H9 (cell line): ENCODE data around the gene EVI5. TPM values are rescaled to one million over a fixed set of nuclear protein-coding genes. Genes with fewer than 3 reads are reported as not detected.

Source experiments
- DNase-seq: peaks from one replicate; pipeline ENCODE4 v3.0.0-alpha.2; 2017
- H2AFZ ChIP-seq: one replicate; pipeline ENCODE4 v1.6.1; 2013; ENCODE audit warnings: mild to moderate bottlenecking, low read length, control low read depth, moderate library complexity
- H2AK5ac ChIP-seq: 2 replicates; pipeline ENCODE4 v1.6.1; 2013; ENCODE audit warnings: low read length, control low read depth, mixed read lengths; ENCODE audit not compliant: insufficient read length
- H2BK120ac ChIP-seq: one replicate; pipeline ENCODE4 v1.6.1; 2013; ENCODE audit warnings: low read depth, mild to moderate bottlenecking, low read length, control low read depth, inconsistent platforms; ENCODE audit not compliant: poor library complexity, severe bottlenecking
- H2BK12ac ChIP-seq: 2 replicates; pipeline ENCODE4 v1.6.1; 2013; ENCODE audit warnings: low read length, control low read depth, mixed read lengths, low read depth; ENCODE audit not compliant: insufficient read length
- H2BK15ac ChIP-seq: 2 replicates; pipeline ENCODE4 v1.6.1; 2013; ENCODE audit warnings: low read depth, low read length, control low read depth
- H2BK20ac ChIP-seq: one replicate; pipeline ENCODE4 v1.6.1; 2013; ENCODE audit warnings: low read depth, mild to moderate bottlenecking, low read length, control low read depth, inconsistent platforms; ENCODE audit not compliant: poor library complexity, severe bottlenecking
- H2BK5ac ChIP-seq: 2 replicates; pipeline ENCODE4 v1.6.1; 2013; ENCODE audit warnings: low read length, control low read depth, mixed read lengths; ENCODE audit not compliant: insufficient read length
- H3K14ac ChIP-seq: 2 replicates; pipeline ENCODE4 v1.6.1; 2013; ENCODE audit warnings: low read length, control low read depth; ENCODE audit not compliant: insufficient read depth
- H3K18ac ChIP-seq: 2 replicates; pipeline ENCODE4 v1.6.1; 2013; ENCODE audit warnings: low read depth, mild to moderate bottlenecking, mixed read lengths, low read length, control low read depth; ENCODE audit not compliant: insufficient read length
- H3K23ac ChIP-seq: 2 replicates; pipeline ENCODE4 v1.6.1; 2013; ENCODE audit warnings: low read length, control low read depth, mixed read lengths, low read depth; ENCODE audit not compliant: insufficient read length
- H3K23me2 ChIP-seq: 2 replicates; pipeline ENCODE4 v1.6.1; 2013; ENCODE audit warnings: low read depth, mild to moderate bottlenecking, mixed read lengths, low read length, control low read depth; ENCODE audit not compliant: insufficient read length, poor library complexity, severe bottlenecking
- H3K27ac ChIP-seq: 2 replicates; pipeline ENCODE4 v1.5.1; 2013; ENCODE audit warnings: low read length, control low read depth, mixed read lengths, low read depth; ENCODE audit not compliant: insufficient read length
- H3K27me3 ChIP-seq: 2 replicates; pipeline ENCODE4 v1.6.1; 2013; ENCODE audit warnings: low read length, control low read depth, inconsistent platforms; ENCODE audit not compliant: insufficient read depth
- H3K4ac ChIP-seq: 2 replicates; pipeline ENCODE4 v1.6.1; 2013; ENCODE audit warnings: low read depth, mild to moderate bottlenecking, control low read depth, inconsistent platforms, low read length, moderate library complexity
- H3K4me1 ChIP-seq: 2 replicates; pipeline ENCODE4 v1.6.1; 2013; ENCODE audit warnings: low read length, control low read depth, inconsistent platforms; ENCODE audit not compliant: insufficient read depth
- H3K4me2 ChIP-seq: 2 replicates; pipeline ENCODE4 v1.6.1; 2013; ENCODE audit warnings: low read length, control low read depth, mixed read lengths; ENCODE audit not compliant: insufficient read length, insufficient read depth
- H3K56ac ChIP-seq: 2 replicates; pipeline ENCODE4 v1.6.1; 2013; ENCODE audit warnings: low read depth, mild to moderate bottlenecking, mixed read lengths, low read length, control low read depth; ENCODE audit not compliant: insufficient read length
- H3K79me1 ChIP-seq: 2 replicates; pipeline ENCODE4 v1.6.1; 2013; ENCODE audit warnings: low read depth, mild to moderate bottlenecking, moderate library complexity, low read length, control low read depth, inconsistent platforms; ENCODE audit not compliant: insufficient read depth, poor library complexity, severe bottlenecking
- H3K79me2 ChIP-seq: 2 replicates; pipeline ENCODE4 v1.6.1; 2013; ENCODE audit warnings: low read length, control low read depth, inconsistent platforms; ENCODE audit not compliant: insufficient read depth
- H3K9ac ChIP-seq: 2 replicates; pipeline ENCODE4 v1.6.1; 2013; ENCODE audit warnings: low read length, control low read depth, mixed read lengths; ENCODE audit not compliant: insufficient read length; ENCODE audit errors: extremely low read depth
- H3K9me3 ChIP-seq: one replicate; pipeline ENCODE4 v1.6.1; 2013; ENCODE audit warnings: low read depth, low read length, inconsistent platforms; ENCODE audit not compliant: control insufficient read depth
- H3T11ph ChIP-seq: one replicate; pipeline ENCODE4 v1.6.1; 2013; ENCODE audit warnings: mild to moderate bottlenecking, low read length, control low read depth, inconsistent platforms
- H4K20me1 ChIP-seq: one replicate; pipeline ENCODE4 v1.6.1; 2013; ENCODE audit not compliant: control insufficient read depth, insufficient read length, insufficient read depth
- H4K5ac ChIP-seq: 2 replicates; pipeline ENCODE4 v1.6.1; 2013; ENCODE audit warnings: low read depth, mild to moderate bottlenecking, mixed read lengths, low read length, control low read depth; ENCODE audit not compliant: insufficient read length
- H4K8ac ChIP-seq: replicated peaks from 2 replicates; pipeline ENCODE4 v1.6.1; 2013; ENCODE audit warnings: low read length, control low read depth, mixed read lengths, low read depth; ENCODE audit not compliant: insufficient read length
- H4K91ac ChIP-seq: 2 replicates; pipeline ENCODE4 v1.6.1; 2013; ENCODE audit warnings: low read depth, mild to moderate bottlenecking, moderate library complexity, mixed read lengths, low read length, control low read depth; ENCODE audit not compliant: insufficient read length
- H3K27ac Mint-ChIP-seq, 3 experiments: 2 replicates in 2 of 3; 3 replicates in 1 of 3; pipeline ENCODE4 v1.8.0; 2020 to 2021; ENCODE audit warnings: mixed read lengths in 3 of 3, mild to moderate bottlenecking in 1 of 3, moderate library complexity in 1 of 3
- H3K27me3 Mint-ChIP-seq: 2 replicates; pipeline ENCODE4 v1.8.0; 2021; ENCODE audit warnings: low read depth, mild to moderate bottlenecking, moderate library complexity, mixed read lengths
- H3K36me3 Mint-ChIP-seq, 3 experiments: 2 replicates in 2 of 3; 3 replicates in 1 of 3; pipeline ENCODE4 v1.8.0; 2020 to 2021; ENCODE audit warnings: low read depth in 3 of 3, mixed read lengths in 3 of 3; ENCODE audit not compliant: insufficient read depth in 1 of 3
- H3K4me1 Mint-ChIP-seq, 2 experiments: 2 replicates each; pipeline ENCODE4 v1.8.0; 2020; ENCODE audit warnings: mixed read lengths in 2 of 2
- H3K4me3 Mint-ChIP-seq, 2 experiments: 2 replicates in 1 of 2; 3 replicates in 1 of 2; pipeline ENCODE4 v1.8.0; 2020 to 2021; ENCODE audit warnings: mild to moderate bottlenecking in 2 of 2, mixed read lengths in 2 of 2, moderate library complexity in 1 of 2
- H3K9me3 Mint-ChIP-seq, 2 experiments: 2 replicates in 1 of 2; 3 replicates in 1 of 2; pipeline ENCODE4 v1.8.0; 2020; ENCODE audit warnings: mild to moderate bottlenecking in 2 of 2, mixed read lengths in 2 of 2, moderate library complexity in 1 of 2
- WGBS: extraction: QIAGEN DNeasy Blood & Tissue Kit; methylation state at CpG from one replicate; pipeline ENCODE4 v1.1.7; 2013; ENCODE audit warnings: missing lambda C conversion rate, low lambda C conversion rate, mixed read lengths; ENCODE audit not compliant: insufficient read length; ENCODE audit errors: extremely low coverage; 5-methylcytosine and 5-hydroxymethylcytosine counted together
- total RNA-seq: library from RNA; stranded (reverse); gene quantifications from 2 replicates; pipeline ENCODE4 v1.2.1, GENCODE V29; 2021
- TF ChIP-seq, protein P1 (sequence below): fragments of 200-600 bp; sonication (generic); conservative IDR thresholded peaks from 3 replicates; pipeline ENCODE4 v1.8.0; 2021; ENCODE audit warnings: antibody characterized with exemption, mild to moderate bottlenecking

Gene EVI5
- total RNA-seq, 1 experiment from 2014 or later, result 9.7 TPM

GRCh38 chr1:92554216-92554615 is 230.7 kb downstream of the EVI5 start:
- H3K18ac ChIP-seq, result no peak overlapping the region
- Mint-ChIP-seq H3K9me3 (peaks cover 0 to 3% of the 10 kb centered on the region in 2 experiments; a peak in 2 of 5 replicates), H3K27me3 (no peaks in the 10 kb centered on the region), H3K4me1 (no peaks in the 10 kb centered on the region; a peak in 2 of 4 replicates), H3K27ac (no peak overlapping the region), H3K4me3 (no peak overlapping the region), H3K36me3 (peaks cover 0 to 4% (median 4%) of the 10 kb centered on the region in 3 experiments; a peak in 4 of 7 replicates)
- no peaks in the 10 kb centered on the region for H3K27me3 ChIP-seq
- H3K79me2 ChIP-seq, result no peaks in the 10 kb centered on the region
- H2BK15ac ChIP-seq, result no peak overlapping the region
- H3T11ph ChIP-seq, result no peak overlapping the region
- H2BK12ac ChIP-seq, result no peak overlapping the region
- H2AK5ac ChIP-seq, result no peak overlapping the region
- H4K5ac ChIP-seq, result no peak overlapping the region
- no CpG with 5 or more reads among the region's 3 CpGs for WGBS
- H4K20me1 ChIP-seq, result no peaks in the 10 kb centered on the region
- H4K8ac ChIP-seq, result no peak overlapping the region
- H2BK5ac ChIP-seq, result no peak overlapping the region
- H3K27ac ChIP-seq, result no peak overlapping the region
- H3K4me2 ChIP-seq, result no peak overlapping the region
- H3K23ac ChIP-seq, result no peak overlapping the region
- no peaks in the 10 kb centered on the region for H3K9me3 ChIP-seq
- no peak overlapping the region for H3K14ac ChIP-seq
- no peak overlapping the region for H2BK120ac ChIP-seq
- H2AFZ ChIP-seq, result no peak overlapping the region
- H3K4ac ChIP-seq, result no peak overlapping the region
- no peaks in the 10 kb centered on the region for H3K4me1 ChIP-seq
- H3K79me1 ChIP-seq, result no peaks in the 10 kb centered on the region
- no peak overlapping the region for H4K91ac ChIP-seq
- no peak overlapping the region for H3K56ac ChIP-seq
- H2BK20ac ChIP-seq, result no peak overlapping the region
- H3K23me2 ChIP-seq, result no peaks in the 10 kb centered on the region
- TF ChIP-seq, protein P1, sequence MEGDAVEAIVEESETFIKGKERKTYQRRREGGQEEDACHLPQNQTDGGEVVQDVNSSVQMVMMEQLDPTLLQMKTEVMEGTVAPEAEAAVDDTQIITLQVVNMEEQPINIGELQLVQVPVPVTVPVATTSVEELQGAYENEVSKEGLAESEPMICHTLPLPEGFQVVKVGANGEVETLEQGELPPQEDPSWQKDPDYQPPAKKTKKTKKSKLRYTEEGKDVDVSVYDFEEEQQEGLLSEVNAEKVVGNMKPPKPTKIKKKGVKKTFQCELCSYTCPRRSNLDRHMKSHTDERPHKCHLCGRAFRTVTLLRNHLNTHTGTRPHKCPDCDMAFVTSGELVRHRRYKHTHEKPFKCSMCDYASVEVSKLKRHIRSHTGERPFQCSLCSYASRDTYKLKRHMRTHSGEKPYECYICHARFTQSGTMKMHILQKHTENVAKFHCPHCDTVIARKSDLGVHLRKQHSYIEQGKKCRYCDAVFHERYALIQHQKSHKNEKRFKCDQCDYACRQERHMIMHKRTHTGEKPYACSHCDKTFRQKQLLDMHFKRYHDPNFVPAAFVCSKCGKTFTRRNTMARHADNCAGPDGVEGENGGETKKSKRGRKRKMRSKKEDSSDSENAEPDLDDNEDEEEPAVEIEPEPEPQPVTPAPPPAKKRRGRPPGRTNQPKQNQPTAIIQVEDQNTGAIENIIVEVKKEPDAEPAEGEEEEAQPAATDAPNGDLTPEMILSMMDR, result no peak
- H3K9ac ChIP-seq, result no peak overlapping the region
- DNase-seq, result no peak
